NCI-H82 treated with DMSO at 0.1 percent for 48 hours (cell line): ENCODE results near the gene ITGB8.
"Not testable (repeated sequence)": the region's sequence is repeated elsewhere in the genome, so short reads cannot be mapped to it uniquely, and the experiment has no call there.

Experiments used
- DNase-seq: peaks from one replicate; lab custom pipeline; 2025; ENCODE audit not compliant: unreplicated experiment; lab: John Stamatoyannopoulos, UW

Gene ITGB8

DNA sequence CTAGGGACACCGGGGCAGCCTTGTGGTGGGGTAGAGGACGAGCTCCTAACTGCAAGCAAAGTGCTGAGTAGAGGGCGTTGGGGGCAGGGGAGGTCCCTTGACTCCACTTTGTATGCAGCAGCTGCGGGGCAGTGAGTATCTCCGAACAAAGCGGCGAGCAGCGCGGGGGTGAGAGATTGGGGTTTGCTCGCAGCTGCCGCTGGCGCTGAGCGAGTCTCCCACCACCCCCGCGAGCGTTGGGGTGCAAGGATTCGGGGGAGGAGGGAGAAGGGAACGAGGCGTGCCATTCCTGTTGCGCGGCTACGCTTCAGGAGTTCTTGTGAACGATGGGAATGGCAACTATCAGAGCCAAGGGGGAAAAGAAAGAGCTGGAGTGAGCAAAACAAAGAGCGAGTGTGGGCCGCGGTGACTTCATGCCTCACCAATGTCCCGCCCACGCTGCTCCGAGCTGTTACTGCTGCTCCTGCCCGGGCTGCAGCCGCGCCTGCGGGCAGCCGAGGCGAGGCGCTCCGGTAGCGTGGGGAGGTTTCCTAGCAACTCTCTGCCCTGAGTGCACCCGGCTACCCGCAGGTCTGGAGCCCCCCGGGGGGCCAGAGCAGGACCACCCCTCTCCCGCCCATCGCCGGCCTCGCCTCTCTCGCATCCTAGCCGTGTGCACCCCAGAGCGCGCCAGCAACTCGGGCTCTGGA, at the start of gene ITGB8:
ITGB8 (plus strand) TSS at position 662 of the 689 bp plus-strand sequence. CDS start 907 bp downstream, outside the sequence.
- peak; percentile 7 for DNase-seq

DNA sequence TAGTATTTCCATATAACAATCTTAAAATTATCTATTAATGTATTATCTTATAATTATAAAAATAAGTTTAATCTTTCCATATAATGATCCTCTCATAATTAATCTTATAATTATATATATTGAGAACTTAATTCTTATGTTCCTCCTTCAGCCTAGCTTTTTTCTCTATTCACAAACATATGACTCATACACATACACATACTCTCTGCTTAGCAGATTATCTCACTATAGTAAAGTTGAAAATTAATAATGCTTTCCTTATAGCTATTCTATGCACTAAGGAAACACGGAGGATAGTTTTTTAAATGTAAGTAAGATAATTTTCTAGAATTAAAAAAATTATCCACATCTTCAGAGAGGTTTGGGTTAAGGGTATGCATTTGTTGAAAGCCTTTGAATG, 47.7 kb upstream of the ITGB8 start:
- DNase-seq = no peak

GRCh38 chr7:20283385-20283784, 47.3 kb upstream of the ITGB8 start:
- no peak for DNase-seq

DNA sequence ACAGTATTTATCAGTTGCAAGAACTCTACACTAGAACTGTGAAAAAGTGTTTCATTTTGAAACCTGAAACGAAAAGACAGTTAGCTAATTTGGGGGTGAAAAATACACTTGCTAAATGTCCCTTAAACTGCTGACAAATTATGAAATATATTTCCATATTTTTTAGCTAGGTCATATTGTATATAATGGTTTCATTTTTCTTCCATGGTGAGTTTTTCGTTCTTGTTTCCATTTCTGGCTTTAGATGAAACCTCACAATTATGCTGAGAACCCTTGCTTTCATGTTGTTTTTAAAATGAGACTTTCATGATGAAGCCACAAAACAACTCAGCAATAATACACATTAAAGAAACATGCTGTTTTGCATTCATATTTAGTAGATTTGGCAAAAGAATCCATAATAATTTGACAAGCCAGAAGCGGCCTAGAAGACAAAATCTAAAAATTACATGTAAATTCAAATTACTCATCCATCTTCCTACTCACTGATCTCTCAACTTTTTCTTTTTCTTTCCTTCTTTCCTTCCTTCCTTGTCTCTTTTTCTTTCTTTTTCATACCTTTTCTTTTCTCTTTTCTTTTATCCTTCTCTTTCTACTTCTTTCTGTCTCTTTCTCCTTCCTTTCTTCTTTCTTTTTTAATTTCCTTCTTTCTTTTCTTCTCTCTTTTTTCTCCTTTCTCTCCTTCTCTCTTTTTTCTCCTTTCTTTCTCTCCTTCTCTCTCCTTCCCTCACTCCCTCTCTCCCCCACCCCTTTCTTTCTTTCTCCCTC, 46.5 kb upstream of the ITGB8 start:
- no peak for DNase-seq

DNA sequence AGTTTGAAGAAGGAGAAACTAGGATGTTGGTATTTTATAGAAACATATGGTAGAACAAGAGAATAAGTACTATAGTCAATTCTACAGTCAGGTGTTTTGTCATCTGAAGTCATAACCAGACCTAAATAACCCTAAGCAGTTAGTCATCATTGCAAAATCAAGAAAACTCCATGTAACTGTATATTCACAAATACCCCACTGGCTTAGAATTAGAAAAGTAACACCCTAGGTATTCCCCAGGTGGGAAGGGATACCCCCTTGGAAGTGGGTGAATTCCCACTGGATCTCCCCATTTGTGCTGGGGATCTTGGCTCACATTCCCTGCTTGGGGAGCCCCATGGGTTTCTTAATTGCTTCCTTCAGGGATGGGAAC, 45.9 kb upstream of the ITGB8 start:
- no peak for DNase-seq

- DNase-seq = no peak
Observed at GRCh38 chr7:20287317-20287716, 43.4 kb upstream of the ITGB8 start.

DNA sequence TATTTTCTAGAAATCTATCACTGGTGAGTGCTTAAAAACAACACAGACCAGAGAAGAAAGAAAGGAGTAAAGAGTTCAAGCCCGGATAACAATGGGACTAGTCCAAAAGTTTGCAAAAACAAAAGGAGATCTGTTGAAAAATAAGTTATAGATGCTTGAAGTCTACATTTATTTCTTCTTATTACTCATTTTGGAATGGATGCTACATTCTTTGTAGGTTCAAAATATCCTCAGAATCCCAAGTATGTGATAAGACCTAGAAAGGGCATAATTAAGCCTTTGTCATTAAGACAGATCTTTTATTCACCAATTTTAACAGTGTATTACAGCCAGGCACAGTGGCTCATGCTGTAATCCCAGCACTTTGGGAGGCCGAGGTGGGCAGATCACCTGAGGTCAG, 42.7 kb upstream of the ITGB8 start:
- no peak for DNase-seq

DNA sequence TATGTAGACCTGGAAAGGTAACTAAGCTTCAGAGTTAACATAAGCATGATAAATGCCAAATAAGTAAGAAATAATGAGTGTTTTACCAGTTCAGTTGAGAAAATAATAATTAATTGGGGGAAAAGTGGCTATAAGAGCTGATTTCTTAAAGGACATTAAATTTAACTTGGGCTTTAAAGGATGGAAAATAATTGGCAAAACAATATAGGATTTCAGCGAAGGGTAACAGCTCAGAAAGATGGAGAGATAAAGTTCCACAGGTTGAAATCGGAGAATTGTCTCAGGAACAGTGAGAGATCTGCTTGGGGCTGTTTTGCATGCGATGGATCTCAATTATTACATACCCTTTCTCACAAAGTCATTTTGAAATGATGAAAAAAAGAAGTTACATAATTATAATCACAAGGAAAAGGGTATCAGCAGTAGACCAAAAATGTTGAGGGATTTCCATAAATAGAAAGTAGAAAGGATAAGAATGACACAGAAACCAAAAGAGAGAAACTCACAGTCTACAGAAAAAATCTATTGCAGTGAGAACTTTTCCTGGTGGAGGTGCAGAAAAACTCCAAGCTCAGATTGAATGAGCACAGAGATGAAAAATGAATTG, 40.1 kb upstream of the ITGB8 start:
- DNase-seq = no peak

DNA sequence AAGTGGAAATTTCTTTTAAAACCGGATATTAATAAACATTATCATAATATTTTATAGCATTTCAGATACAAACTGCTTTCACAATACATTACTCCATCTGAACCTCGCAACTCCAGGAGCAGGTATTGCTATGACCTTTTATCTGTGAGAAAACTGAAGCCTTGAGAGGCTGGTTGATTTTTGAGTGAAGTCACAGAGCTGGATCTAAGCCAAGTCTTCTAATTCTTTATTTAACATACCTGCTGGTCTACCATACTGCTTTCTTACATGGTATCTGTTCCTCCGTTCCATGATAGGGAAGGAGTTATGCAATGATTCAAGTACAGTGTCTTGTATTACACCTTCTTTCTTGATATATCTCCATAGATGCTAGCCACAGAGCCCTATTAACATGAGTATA, 37.4 kb upstream of the ITGB8 start:
- DNase-seq = no peak

DNA sequence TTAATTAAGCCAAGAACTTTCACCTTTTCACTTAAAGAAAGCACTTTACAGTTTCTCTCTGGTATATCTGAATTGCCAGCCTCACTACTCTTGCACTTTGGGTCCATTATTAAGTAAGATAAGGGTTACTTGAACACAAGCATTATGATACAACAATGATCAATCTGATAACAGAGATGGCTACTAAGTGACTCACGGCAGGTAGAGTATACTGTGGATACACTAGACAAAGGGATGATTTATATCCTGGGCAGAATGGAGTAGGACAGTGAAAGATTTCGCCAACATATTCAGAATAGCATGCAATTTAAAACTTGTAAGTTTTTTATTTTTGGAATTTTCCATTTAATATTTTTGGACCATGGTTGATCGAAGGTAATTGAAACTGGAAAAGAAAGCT, 34.3 kb upstream of the ITGB8 start:
- no peak for DNase-seq

DNA sequence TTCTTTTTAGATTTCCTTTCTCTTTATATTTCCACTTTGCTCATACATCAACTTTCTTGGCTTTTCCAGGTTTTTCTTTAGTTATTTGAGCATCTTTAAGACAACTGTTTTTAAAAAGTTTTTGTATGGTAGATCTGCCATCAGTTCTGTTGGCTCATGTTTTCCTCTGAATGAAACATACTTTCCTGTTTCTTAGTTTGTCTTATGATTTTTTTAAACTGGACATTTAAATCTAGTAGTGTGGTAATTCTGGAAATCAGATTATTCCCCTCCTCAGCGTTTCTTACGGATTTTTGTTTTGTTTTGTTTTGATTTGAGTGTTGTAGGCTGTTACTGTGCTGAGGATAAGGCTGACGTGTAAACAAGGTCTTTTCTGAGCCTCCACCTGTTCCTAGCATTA, 33.8 kb upstream of the ITGB8 start:
- DNase-seq = no peak

DNA sequence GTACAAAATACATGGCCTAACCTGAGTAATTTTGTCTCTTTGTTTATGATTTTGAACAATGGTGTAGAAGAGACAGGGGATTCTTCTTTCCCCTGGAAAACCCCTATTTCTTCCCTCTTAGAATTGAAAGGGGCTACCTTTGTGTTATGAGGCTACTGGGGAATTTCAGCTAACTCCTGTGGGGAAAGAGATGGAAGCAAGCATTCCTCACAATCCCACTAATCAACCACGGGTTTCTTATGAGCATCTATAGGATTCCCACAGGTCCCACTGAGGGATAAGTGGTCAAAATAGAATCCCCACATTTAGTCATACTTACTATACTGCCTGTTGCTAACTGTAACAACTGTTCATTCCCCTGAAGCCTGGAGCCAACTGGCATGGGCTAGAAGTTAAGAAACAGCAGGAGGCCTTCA, 32.2 kb upstream of the ITGB8 start:
- no peak for DNase-seq

DNA sequence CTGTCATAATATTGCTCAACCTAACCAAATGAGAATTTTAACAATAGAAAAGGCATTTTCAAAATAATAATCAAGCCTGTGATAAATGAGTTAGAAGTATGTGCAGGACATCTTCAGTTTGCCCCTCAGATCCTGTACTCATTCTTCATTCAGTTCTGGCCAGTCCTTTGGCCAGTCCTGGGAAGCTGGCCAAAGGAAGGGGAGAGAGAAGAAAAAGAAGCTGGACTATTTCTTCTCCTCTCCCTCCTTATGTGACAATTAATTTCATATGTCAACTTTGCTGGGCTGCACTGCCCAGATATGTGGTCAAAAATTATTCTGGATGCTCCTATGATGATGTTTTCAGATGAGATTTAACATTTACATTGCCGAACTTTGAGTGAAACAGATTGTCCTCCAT, 31.6 kb upstream of the ITGB8 start:
- no peak for DNase-seq

DNA sequence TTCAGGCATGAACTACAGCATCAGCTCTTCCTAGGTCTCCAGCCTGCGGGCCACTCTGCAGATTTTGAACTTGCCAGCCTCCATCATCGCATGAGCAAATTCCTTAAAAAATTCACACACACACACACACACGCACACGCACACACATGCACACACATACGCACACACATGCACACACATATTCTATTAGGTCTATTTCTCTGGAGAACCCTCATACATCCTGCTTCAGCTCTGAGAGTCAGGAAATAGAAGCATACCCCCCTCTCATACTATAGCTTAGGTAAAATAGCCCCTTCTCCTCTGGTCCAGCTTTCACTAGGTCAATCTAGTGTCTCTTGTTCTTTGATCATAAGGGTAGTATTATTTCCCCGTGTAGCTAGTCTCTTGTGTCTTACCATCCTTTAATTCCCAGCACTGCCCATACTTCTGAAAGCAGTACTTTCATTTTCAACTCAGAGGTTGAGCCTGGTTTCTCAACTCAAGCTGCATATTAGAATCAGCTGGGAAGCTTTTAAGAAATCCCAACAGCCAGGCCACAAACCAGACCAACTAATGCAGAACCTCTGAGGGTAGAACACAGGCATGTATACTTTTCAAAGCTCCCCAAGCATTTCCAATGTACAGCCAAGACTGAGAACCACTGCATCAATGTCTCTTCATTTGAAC, 30.9 kb upstream of the ITGB8 start:
- DNase-seq = no peak

DNA sequence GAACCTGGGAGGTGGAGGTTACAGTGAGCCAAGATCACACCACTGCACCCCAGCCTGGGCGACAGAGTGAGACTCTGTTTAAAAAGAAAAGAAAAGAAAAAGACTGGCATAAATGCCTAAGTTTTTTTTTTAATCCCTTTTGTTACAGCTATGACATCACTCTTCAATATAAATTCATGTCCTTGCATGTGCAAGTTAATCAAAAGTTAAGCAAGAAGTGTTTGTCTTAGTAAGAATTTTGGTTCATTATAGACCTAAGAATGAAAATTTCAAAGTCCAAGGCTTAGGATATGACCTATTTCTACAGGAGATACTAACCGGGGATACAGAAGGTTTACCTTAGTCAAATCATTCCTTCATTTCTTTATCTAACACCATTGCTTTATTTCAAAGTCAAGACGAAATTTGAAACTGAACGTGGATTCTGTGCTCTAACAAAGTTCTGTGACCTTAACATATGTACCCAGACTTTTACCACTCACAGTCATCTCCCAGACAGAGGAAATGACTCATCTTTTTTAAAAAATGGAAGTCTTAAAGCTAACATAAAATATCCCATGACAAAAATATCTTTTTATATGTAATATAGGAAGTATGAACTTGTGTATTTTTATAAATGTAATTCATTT, 29.3 kb upstream of the ITGB8 start:
- no peak for DNase-seq

DNA sequence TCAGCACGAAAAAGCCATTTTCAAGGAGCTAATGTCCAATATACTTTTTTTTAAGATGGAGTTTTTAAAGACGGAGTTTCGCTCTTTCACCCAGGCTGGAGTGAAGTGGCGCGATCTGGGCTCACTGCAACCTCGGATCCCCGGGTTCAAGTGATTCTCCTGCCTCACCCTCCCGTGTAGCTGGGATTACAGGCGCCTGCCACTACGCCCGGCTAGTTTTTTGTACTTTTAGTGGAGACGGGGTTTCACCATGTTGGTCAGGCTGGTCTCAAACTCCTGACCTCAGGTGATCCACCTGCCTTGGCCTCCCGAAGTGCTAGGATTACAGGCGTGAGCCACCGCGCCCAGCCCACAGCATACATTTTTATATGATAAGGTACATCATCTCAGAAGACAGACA, 28.4 kb upstream of the ITGB8 start:
- DNase-seq = not testable (repeated sequence)

DNA sequence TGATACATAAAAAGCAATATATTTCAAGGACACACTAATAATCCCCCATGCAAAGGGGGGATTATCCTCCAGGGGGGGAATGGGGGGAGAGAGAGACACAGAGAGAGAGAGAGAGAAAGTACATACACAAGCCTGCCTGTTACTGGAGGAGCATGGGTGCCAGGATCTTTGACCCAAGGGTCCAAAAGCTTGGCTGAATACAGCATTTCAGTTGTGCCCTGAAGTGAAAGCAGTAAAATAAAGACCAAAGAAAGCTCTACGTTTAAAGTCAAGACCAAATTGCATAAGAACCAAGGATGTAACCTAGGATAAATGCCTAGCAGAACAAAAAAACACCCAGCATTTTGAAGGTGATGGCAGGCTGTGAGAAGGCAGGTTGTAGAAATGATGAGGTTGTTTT, 27.8 kb upstream of the ITGB8 start:
- DNase-seq = no peak

GRCh38 chr7:20304366-20304765, 26.3 kb upstream of the ITGB8 start:
- DNase-seq = no peak

DNA sequence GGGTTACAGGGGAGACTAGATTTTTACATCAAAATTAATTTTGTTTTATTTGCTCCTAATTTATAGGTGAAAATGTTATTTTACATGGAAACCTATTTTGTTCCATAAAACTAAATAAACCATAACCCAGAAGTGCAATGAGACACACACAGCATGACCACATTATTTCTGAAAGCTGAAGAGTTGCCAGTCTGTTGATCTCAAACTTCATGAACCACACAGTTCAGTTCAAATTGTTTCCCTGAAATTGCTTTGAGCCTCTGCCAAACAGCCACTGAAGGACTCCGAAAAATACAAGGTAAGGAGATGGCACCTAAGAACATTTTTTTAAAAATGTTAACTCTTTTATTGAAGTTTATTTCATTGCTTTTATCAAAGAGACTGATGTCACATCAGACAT, 25.0 kb upstream of the ITGB8 start:
- DNase-seq = no peak

DNA sequence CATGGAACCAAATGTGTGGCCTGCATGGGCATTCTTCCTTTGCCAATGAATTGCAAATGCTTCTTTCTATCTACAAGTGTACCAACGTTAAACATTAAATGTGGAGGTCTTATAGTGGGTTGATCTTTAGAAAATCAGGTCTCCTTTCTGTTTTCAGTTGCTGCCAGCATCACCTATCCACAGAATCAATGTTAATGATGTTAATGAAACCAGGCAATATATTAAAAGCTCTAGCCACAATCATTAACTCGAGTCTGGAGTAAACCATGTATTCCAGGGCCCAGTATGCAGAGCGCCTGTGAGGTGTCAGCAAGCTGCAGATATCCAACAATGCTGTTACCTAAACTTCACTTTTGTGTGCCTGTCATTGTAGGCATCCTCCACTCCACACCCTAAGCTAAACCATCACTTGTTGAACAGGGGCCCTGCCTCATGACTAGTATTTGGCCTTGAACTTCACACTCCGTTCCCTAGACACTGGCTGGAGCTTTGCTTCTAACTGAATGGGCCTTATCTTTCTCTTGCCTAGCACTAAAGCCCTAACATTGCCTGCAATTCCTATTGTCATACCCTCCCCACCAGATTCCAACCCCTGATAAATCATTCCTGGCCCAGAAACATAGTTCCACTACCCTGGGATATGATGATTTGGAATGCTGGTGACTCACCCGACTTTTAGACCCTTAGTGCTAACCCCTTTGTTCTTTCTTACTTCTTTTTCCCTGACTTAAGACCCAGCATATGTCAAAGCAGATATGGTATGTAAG, 24.3 kb upstream of the ITGB8 start:
- DNase-seq = no peak

- DNase-seq = no peak
Observed at GRCh38 chr7:20307119-20307518, 23.6 kb upstream of the ITGB8 start.
